Measurements from ENCODE around the gene SPATS2.

Gene SPATS2

DNA sequence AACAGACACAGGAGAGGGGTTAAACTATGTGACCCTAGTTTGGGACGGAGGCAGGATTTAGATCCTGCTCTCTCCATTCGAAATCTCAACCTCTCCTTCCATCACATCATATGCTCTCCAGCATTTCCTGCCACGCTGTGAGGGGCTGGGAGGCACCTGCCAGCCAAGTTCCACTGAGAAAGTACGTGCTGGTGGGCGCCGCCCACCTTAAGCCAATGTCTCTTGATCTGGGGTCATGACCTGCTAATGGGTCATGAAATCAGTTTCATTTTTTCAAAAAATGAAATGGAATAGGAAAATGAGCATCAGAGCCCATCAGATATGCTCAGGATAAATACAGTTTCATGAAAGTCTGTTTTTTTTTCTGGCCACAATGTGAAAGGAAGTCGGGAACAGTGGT, 193.4 kb downstream of the SPATS2 start:
- no peak for DNase-seq

DNA sequence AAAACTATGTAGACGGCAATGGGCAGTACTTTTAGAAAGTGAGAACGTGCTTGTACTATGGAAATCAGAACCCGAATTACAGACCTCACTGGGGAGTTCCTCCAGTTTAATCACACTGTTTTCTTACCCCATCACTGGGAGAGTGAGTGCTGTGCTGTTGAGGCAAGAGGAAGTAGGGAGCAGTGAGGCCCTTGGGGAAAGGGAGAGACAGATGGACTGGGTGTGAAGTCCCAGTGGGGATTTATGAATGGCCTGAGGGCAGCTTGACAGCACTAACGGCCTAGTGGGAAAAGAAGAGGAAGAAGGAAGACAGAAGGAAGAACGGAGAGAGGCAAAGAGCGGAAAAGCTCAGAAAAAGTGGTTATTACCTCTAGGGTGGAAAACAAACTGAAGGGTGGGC, 195.0 kb downstream of the SPATS2 start:
- DNase-seq: no peak

DNA sequence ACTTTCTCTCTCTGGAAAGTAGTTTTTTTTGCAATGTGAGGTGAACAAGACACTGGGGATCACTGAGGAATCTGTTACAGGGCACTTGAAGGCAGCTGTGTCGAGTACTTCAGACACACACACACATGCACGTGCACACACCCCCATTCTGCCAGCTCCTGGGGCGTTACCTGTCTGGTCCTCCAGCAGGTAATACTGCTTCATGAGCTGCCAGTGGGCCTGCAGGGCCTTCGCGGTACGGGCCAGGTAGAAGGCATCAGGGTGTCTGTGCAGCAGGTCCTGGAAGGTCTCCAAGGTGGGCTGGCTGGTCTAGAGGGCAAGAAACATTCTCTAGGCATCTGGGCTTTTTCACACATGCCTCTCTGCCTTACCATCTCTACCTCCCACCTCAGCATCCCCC, 195.6 kb downstream of the SPATS2 start:
- DNase-seq: no peak

DNA sequence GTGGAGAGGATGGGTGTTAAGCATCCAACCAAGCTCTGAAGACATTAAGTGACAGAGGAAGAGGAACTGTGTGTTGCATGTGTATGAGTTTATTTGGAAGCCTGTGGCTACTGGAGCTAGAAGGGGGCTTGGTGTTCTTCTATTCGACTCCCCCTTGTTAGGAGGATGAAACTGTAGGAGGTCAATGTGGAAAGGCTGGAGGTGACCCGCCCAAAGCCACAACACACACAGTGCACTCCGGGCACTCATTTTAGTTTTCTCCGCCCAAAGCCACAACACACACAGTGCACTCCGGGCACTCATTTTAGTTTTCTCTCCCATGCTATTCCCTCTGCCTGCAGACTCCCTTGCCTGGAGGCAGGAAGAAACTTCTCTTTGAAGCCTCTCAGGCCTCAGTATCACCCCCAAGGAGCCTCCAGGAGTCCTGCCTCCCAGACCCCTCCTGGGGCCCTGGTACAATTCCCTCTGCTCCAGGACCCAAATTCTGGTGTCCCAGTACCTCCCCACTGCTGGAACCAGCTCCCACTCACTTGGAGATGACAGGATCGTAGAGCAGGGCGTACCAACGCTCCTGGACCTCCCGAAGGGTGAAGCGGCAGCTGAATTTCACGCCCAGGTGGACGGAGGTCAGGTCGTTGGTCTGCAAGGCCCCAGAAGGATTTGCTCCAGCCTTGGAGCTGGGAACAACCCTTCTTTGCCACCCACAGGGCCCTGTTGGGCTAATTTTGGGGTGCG, 196.9 kb downstream of the SPATS2 start:
- no peak for DNase-seq

DNA sequence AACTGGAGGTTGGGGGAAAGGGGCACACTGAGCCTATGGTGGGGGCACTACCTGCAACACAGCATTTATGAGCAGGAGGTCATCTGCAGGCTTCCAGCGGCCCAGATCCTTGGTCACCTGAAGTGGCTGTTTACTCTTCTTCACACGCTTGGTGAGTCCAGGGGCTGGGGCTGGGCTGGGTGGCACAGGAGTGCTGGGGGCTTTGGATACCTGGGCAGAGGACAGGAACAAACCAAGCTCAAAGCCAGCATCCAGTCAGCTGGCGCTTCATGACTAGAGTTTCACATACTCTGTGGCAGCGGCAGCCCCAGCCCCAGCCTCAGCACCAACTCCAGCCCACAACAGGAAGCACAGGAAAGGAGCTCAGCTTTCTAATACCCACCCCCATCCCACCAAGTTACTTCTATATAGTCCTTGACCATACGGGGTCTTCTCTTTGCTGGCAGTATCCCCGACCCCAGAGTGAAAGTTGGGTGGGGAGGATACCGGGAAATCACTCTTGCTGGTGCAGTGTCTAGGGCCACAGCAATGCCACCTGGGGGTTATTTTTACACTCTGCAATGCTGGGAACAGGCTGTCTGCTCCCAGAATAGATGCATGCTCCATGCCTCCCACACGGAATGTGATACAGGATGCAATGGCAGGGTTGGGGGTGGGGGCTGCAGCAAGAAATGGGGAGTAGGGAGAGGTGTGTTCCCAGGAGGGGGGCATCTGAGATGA, 197.6 kb downstream of the SPATS2 start:
- no peak for DNase-seq

DNA sequence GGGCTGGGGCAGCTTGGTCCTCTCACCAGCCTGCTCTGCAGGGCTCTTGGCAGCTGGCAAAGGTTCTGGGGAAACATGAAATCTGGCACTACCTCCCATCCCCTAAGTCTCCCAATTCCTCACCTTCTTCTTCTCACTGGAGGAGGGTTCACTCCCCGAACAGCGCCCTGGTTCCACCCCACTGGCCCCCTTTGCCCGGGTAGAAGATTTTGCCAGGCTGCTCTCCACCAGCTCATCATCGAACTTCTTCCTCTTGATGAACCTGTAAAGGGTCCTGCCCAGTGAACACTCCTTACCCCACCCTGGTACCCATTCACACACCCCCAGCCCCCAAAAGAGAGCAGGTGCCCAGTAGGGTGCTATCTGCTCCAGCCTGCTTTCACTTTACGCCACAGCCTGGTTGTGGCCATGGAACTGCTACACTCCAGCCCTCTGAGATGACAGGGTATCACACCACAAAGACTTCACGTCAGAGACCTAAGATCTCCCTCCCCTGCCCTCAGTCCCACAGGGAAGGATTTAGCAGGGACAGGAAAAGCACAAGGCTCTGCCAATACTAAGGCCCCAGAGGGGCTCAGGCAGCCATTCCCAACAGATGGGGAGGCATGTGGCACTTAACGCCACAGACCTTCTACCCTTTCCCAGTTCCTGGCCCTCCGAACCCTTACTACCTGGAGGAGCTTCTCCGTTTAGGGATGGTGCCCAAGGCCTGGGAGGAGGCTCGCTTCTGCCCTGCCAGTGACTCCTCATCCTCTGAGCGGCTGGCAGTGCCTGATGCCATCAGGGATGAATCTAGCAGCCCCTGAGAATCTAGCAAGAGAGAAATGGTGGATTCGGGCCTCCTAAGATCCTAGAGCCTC, 198.4 kb downstream of the SPATS2 start:
- DNase-seq: no peak

DNA sequence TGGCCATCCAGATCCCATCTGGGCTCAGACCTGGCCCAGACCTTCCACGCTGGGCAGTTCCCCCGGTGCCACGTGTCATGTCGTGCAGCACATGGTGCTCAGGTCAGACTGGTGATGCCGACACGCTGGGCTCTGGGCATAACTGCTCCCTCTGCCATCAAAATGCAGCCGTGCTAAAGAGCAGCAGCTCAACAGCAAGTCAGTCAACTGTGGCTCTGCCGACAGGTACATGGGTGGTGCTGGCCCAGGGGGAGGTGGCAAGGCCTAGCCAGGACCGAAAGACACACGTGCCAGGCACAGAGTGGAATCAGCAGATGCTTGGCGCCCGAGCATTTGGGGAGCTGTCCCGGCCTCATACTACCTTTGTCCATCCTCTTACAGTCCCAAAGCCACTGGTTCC, 199.1 kb downstream of the SPATS2 start:
- DNase-seq: no peak

DNA sequence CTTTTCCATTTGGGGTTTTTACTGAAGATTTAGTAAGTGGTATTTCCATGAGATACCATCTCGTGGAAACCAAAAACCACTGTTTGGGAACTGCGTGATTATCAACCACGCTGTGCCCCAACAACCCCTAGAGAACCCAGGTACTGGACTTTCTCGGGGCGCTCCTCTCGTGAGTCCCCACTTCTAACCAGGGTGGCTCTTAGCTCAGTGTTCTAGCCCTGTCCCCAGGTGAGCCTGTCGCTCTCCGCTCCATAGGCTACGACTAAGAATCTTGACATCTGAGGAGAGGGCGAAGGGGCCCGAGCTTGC, 200.0 kb downstream of the SPATS2 start:
- DNase-seq: no peak

DNA sequence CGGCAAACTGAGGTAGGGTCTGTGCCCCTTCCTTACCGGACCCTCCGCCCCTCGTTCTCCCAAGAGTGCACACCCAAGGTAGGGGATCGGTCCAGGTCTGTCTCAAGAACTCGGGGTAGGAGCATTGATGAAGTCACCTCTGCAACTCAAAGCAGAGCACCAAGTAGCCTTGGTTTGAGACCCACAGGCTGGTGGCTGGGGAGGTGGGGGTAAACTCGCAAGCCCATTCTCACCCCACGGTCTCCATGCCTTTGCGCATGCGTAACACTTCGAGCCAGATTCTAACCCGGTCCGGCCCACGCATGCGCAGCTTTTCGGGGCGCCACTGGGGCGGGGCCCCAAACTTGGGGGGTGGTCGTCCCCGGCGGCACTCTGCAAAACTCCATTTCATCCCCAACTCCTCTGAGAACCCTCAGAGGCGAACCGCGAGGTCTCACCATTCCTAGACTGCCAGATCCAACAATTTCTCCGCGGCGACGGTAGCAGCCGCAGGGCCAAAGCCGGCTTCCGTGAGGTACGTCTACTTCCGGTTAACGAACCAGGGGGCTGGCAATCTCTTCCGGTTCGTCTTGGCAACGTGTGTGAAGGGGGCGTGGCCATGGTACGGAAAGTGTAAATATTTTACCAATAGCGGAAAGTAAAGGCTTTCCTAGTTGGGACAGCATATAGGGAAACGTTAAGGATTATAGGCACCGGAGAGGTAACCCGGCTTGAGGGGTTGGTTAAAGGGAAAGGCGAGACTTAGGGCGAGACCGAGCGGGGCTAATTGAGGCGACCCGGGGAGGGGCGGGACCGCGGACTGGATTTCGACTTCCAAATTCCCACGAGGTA, 200.6 kb downstream of the SPATS2 start, which contains the start of gene MCRS1:
MCRS1 (minus strand) TSS at position 532 of the 831 bp plus-strand sequence. CDS start 1,411 bp downstream, outside the sequence.
- DNase-seq: peak; percentile 43

DNA sequence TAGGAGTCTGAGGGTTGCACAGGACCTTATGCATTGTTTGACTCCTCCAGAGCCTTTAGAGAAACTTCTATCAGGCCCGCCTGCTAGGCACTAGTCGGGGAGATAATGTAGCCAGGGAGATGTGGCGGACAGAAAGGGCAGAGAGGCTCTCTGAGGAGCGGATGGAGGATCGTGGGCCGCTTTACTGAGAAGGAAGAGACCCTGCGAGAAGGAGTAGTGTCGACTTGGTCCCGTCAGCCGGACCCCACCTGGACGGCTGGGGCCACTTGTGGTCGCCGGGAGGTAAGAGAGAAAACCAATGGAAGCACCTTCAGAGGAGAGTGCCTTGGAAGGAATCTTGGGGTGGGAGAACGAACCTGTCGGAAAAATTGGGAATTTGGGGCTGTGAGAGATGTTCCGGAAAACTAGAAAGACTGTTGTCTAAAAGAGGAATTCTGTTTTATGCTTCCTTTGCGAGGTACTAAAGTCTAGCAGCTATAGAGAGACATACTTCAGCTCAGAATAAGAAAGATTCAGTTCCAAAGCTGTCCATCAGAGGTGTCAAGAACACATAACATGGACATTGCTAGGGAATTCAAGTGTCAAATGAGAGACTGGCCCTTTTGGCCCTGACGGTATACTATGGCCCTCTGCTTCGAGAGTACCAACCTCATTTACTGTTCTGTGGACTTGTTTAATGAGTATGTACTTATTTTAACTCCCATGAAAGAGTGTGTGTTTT, 201.3 kb downstream of the SPATS2 start:
- DNase-seq: no peak
